Mammary epithelial cell (primary cell): ENCODE data around the gene HNRNPC.

Experiments used
- EZH2 ChIP-seq: IDR thresholded peaks from 2 replicates; pipeline ENCODE4 v1.6.1; 2012; ENCODE audit warnings: low read length, inconsistent platforms, borderline replicate concordance
- TF ChIP-seq, protein P1 (sequence below), 2 donors: IDR thresholded peaks in 1 of 2; conservative IDR thresholded peaks in 1 of 2; 2 replicates each; pipeline ENCODE4 v1.5.1; 2011 to 2012; ENCODE audit warnings: inconsistent platforms in 2 of 2, low read length in 2 of 2, mild to moderate bottlenecking in 2 of 2, control low read depth in 1 of 2, low read depth in 1 of 2; ENCODE audit not compliant: insufficient read depth in 1 of 2; ENCODE audit errors: extremely low read depth in 1 of 2

DNA sequence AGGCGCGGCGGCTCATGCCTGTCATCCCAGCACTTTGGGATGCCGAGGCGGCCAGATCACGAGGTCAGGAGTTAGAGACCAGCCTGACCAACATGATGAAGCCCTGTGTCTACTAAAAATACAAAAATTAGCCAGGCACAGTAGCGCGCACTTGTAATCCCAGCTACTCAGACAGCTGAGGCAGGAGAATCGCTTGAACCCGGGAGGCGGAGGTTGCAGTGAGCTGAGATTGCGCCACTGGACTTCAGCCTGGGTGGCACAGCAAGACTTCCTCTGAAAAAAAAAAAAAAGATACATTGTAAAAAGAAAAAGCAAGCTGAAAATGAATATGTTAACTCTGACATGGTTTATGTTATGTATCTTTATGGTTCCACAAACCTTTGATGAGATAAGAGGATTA is 44.3 kb upstream of the HNRNPC start:
- TF ChIP-seq, protein P1, sequence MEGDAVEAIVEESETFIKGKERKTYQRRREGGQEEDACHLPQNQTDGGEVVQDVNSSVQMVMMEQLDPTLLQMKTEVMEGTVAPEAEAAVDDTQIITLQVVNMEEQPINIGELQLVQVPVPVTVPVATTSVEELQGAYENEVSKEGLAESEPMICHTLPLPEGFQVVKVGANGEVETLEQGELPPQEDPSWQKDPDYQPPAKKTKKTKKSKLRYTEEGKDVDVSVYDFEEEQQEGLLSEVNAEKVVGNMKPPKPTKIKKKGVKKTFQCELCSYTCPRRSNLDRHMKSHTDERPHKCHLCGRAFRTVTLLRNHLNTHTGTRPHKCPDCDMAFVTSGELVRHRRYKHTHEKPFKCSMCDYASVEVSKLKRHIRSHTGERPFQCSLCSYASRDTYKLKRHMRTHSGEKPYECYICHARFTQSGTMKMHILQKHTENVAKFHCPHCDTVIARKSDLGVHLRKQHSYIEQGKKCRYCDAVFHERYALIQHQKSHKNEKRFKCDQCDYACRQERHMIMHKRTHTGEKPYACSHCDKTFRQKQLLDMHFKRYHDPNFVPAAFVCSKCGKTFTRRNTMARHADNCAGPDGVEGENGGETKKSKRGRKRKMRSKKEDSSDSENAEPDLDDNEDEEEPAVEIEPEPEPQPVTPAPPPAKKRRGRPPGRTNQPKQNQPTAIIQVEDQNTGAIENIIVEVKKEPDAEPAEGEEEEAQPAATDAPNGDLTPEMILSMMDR (conservative IDR thresholded peaks at IDR 0.05 in 1 of 2, IDR thresholded peaks at IDR 0.05 in 1 of 2; ENCODE audit: extremely low read depth in 1 of 2, insufficient read depth in 1 of 2, low read depth in 1 of 2, low read length in 2 of 2) = no peak
- TF ChIP-seq EZH2 = no peak
